WERI-Rb-1 (cell line): ENCODE measurements around the gene PLA2G4E.

Experiments used
- DNase-seq: peaks from one replicate; pipeline ENCODE4 v3.0.0-alpha.2; 2020
- H3K27ac ChIP-seq: fragments of 250-450 bp; sonication (Bioruptor Pico); 2 replicates; pipeline ENCODE4 v1.5.1; 2020; ENCODE audit warnings: mild to moderate bottlenecking, moderate library complexity
- H3K27me3 ChIP-seq: fragments of 250-450 bp; sonication (Bioruptor Pico); 2 replicates; pipeline ENCODE4 v1.5.1; 2021; ENCODE audit warnings: mild to moderate bottlenecking, low read depth, moderate library complexity; ENCODE audit not compliant: insufficient read depth, severe bottlenecking
- H3K36me3 ChIP-seq: fragments of 250-450 bp; sonication (Bioruptor Pico); 2 replicates; pipeline ENCODE4 v1.5.1; 2020; ENCODE audit warnings: mild to moderate bottlenecking, moderate library complexity
- H3K4me3 ChIP-seq: 2 replicates; pipeline ENCODE4 v1.5.1; 2011; ENCODE audit warnings: low read depth, mild to moderate bottlenecking, control low read depth, low read length
- H3K9me3 ChIP-seq: fragments of 250-450 bp; sonication (Bioruptor Pico); 2 replicates; pipeline ENCODE4 v1.5.1; 2021; ENCODE audit warnings: mild to moderate bottlenecking, moderate library complexity; ENCODE audit not compliant: severe bottlenecking
- CTCF ChIP-seq: IDR thresholded peaks from 2 replicates; pipeline ENCODE4 v1.5.1; 2011; ENCODE audit warnings: low read depth, mild to moderate bottlenecking, control low read depth, inconsistent platforms, low read length

Gene PLA2G4E

GRCh38 chr15:41965441-41966413 is 55.1 kb downstream of the PLA2G4E start:
- Histone ChIP-seq H3K4me3 (no peak overlapping the region), H3K9me3 (no peaks in the 10 kb centered on the region), H3K27me3 (no peaks in the 10 kb centered on the region), H3K27ac (no peak overlapping the region), H3K36me3 (no peaks in the 10 kb centered on the region)
- no peak for DNase-seq
- no peak for TF ChIP-seq CTCF

GRCh38 chr15:41961595-41962202 is 59.1 kb downstream of the PLA2G4E start:
- Histone ChIP-seq H3K9me3 (no peaks in the 10 kb centered on the region), H3K36me3 (no peaks in the 10 kb centered on the region), H3K27ac (no peak overlapping the region), H3K4me3 (no peak overlapping the region), H3K27me3 (no peaks in the 10 kb centered on the region)
- no peak for TF ChIP-seq CTCF
- no peak for DNase-seq

GRCh38 chr15:41961001-41961518 is 59.8 kb downstream of the PLA2G4E start:
- DNase-seq = no peak
- no peak for TF ChIP-seq CTCF
- Histone ChIP-seq H3K36me3 (no peaks in the 10 kb centered on the region), H3K27me3 (no peaks in the 10 kb centered on the region), H3K4me3 (no peak overlapping the region), H3K9me3 (no peaks in the 10 kb centered on the region), H3K27ac (no peak overlapping the region)

- H3K27ac ChIP-seq = no peak overlapping the region
- peaks cover 5% of the 10 kb centered on the region; the same call in 1 of the 2 replicates for H3K36me3 ChIP-seq
- no peak overlapping the region for H3K4me3 ChIP-seq
- no peak for DNase-seq
- TF ChIP-seq CTCF = no peak
- no peaks in the 10 kb centered on the region for H3K27me3 ChIP-seq
- H3K9me3 ChIP-seq = no peaks in the 10 kb centered on the region
Measured at GRCh38 chr15:41958002-41958420, 62.8 kb downstream of the PLA2G4E start.

- no peak overlapping the region for H3K27ac ChIP-seq
- H3K36me3 ChIP-seq = peaks cover 5% of the 10 kb centered on the region; the same call in 1 of the 2 replicates
- H3K9me3 ChIP-seq = no peaks in the 10 kb centered on the region
- H3K27me3 ChIP-seq = no peaks in the 10 kb centered on the region
- no peak for TF ChIP-seq CTCF
- no peak for DNase-seq
- H3K4me3 ChIP-seq = no peak overlapping the region
Measured at GRCh38 chr15:41957021-41957897, 63.6 kb downstream of the PLA2G4E start.
